Measurements from ENCODE around the gene ACR.

DNA sequence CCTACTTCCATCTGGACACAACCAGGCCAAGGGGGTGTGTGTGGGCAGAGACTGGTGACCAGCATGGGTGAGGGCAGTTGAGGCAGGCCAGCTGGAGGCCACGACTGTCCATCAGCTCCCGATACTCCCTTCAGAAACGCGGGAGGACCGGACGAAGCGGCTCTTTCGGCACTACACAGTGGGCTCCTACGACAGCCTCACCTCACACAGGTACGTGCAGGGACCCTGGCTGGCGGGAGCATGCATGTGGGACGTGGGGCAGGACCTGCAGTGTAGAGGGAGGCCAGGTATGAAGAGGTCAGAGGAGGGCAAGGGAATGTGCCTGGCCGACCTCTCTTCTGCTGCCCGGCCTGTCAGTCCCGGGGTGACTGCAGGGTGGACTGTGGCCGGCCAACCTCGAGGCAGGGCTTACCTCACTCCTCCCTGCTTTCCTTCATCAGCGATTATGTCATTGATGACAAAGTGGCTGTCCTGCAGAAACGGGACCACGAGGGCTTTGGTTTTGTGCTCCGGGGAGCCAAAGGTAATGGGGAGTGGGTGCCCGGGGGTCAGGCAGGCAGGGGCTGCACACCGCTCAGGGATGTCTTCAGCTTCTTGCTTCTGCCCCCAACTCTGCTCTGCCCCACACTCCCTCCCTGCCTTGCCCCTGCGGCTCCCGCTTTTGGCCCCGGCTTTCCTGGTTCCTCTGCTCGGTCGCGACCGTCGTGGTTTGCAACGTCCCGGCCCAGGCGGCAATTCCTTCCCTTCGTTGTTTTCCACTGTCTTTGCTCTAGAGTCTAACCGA lies 34.1 kb upstream of the ACR start:
- TF ChIP-seq LEF1 (IDR thresholded peaks at IDR 0.05; ENCODE audit: borderline replicate concordance) (no peak), L3MBTL2 (conservative IDR thresholded peaks at IDR 0.05) (no peak), ELF4 (IDR thresholded peaks at IDR 0.05) (no peak), FOXM1 (IDR thresholded peaks at IDR 0.05; ENCODE audit: borderline replicate concordance) (no peak), FOXK2 (IDR thresholded peaks at IDR 0.05) (no peak), TARDBP (IDR thresholded peaks at IDR 0.05) (no peak), BHLHE40 (IDR thresholded peaks at IDR 0.05; ENCODE audit: borderline replicate concordance) (no peak), SP1 (IDR thresholded peaks at IDR 0.05) (no peak), ZNF384 (IDR thresholded peaks at IDR 0.05) (no peak), CTBP1 (IDR thresholded peaks at IDR 0.05; ENCODE audit: borderline replicate concordance) (no peak), SUZ12 (IDR thresholded peaks at IDR 0.05) (no peak)
- TF ChIP-seq, protein P1, sequence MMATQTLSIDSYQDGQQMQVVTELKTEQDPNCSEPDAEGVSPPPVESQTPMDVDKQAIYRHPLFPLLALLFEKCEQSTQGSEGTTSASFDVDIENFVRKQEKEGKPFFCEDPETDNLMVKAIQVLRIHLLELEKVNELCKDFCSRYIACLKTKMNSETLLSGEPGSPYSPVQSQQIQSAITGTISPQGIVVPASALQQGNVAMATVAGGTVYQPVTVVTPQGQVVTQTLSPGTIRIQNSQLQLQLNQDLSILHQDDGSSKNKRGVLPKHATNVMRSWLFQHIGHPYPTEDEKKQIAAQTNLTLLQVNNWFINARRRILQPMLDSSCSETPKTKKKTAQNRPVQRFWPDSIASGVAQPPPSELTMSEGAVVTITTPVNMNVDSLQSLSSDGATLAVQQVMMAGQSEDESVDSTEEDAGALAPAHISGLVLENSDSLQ (IDR thresholded peaks at IDR 0.05): no peak
